ENCODE results near the gene C5orf52.
"Not testable (repeated sequence)": the region's sequence is repeated elsewhere in the genome, so short reads cannot be mapped to it uniquely, and the experiment has no call there.

The C5orf52 gene

DNA sequence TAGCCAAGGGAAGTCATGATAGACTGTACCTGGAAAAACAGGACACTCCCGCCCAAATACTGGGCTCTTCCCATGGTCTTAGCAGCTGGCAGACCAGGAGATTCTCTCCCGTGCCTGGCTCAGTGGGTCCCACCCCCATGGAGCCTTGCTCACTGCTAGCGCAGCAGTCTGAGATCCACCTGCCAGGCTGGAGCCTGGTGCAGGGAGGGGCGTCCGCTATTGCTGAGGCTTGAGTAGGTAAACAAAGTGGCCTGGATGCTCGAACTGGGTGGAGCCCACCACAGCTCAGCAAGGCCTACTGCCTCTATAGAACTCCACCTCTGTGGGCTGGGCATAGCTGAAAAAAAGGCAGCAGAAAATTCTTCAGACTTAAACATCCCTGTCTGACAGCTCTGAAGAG is 49.8 kb downstream of the C5orf52 start:
- ATAC-seq (ENCODE audit: low read depth) (no peak), DNase-seq (ENCODE audit: low spot score in 2 of 2) (no peak)
- Mint-ChIP-seq H3K36me3 (peaks cover 16% of the 10 kb centered on the region), H3K4me1 (peaks cover 23% of the 10 kb centered on the region), H3K27me3 (no peaks in the 10 kb centered on the region), H3K27ac (no peak overlapping the region), H3K9me3 (peaks cover 5% of the 10 kb centered on the region), H3K4me3 (no peak overlapping the region)

GRCh38 chr5:157722895-157723294 is 51.6 kb downstream of the C5orf52 start:
- not testable (repeated sequence) for H3K4me3 Mint-ChIP-seq; H3K9me3 Mint-ChIP-seq; H3K27me3 Mint-ChIP-seq; H3K27ac Mint-ChIP-seq; DNase-seq (ENCODE audit: low spot score in 2 of 2); ATAC-seq (ENCODE audit: low read depth)
- Mint-ChIP-seq H3K36me3 (peaks cover 18% of the 10 kb centered on the region), H3K4me1 (peaks cover 20% of the 10 kb centered on the region)

GRCh38 chr5:157726607-157727006 is 55.3 kb downstream of the C5orf52 start:
- peaks cover 17% of the 10 kb centered on the region for H3K36me3 Mint-ChIP-seq
- peaks cover 23% of the 10 kb centered on the region for H3K4me1 Mint-ChIP-seq
- H3K9me3 Mint-ChIP-seq; H3K27ac Mint-ChIP-seq; ATAC-seq (ENCODE audit: low read depth); H3K27me3 Mint-ChIP-seq; H3K4me3 Mint-ChIP-seq; DNase-seq (ENCODE audit: low spot score in 2 of 2): not testable (repeated sequence)

DNA sequence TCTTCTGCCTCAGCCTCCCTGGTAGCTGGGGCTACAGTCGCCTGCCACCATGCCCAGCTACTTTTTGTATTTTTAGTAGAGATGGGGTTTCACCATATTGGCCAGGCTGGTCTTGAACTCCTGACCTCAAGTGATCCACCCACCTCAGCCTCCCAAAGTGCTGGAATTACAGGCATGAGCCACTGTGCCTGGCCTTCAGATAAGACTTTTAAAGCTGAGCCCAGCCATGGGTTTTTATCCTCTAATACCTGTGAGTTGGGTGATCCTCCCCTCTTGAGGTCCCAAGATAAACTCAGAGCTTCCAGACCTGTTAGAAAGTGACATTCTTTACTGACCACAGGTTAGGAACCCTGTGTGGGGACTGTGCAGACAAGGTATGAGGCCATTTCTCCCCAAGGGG is 56.5 kb downstream of the C5orf52 start:
- H3K9me3 Mint-ChIP-seq; H3K27me3 Mint-ChIP-seq; DNase-seq (ENCODE audit: low spot score in 2 of 2); H3K4me3 Mint-ChIP-seq; H3K27ac Mint-ChIP-seq; ATAC-seq (ENCODE audit: low read depth): not testable (repeated sequence)
- Mint-ChIP-seq H3K4me1 (peaks cover 28% of the 10 kb centered on the region), H3K36me3 (peaks cover 11% of the 10 kb centered on the region)

All from memory B cell (primary cell).